ENCODE data around the gene C2CD2L. TPM values are rescaled to one million over a fixed set of nuclear protein-coding genes. Genes with fewer than 3 reads are reported as not detected.
"Not testable (repeated sequence)": the region's sequence is repeated elsewhere in the genome, so short reads cannot be mapped to it uniquely, and the experiment has no call there.

Gene C2CD2L
- total RNA-seq: 9.6 TPM
- long read RNA-seq, full-length matches to known transcripts: 20 of 35 reads
- long read RNA-seq, partial matches to known transcripts: 5 of 35 reads
- long read RNA-seq, other reads (novel, unspliced or antisense): 10 of 35 reads

DNA sequence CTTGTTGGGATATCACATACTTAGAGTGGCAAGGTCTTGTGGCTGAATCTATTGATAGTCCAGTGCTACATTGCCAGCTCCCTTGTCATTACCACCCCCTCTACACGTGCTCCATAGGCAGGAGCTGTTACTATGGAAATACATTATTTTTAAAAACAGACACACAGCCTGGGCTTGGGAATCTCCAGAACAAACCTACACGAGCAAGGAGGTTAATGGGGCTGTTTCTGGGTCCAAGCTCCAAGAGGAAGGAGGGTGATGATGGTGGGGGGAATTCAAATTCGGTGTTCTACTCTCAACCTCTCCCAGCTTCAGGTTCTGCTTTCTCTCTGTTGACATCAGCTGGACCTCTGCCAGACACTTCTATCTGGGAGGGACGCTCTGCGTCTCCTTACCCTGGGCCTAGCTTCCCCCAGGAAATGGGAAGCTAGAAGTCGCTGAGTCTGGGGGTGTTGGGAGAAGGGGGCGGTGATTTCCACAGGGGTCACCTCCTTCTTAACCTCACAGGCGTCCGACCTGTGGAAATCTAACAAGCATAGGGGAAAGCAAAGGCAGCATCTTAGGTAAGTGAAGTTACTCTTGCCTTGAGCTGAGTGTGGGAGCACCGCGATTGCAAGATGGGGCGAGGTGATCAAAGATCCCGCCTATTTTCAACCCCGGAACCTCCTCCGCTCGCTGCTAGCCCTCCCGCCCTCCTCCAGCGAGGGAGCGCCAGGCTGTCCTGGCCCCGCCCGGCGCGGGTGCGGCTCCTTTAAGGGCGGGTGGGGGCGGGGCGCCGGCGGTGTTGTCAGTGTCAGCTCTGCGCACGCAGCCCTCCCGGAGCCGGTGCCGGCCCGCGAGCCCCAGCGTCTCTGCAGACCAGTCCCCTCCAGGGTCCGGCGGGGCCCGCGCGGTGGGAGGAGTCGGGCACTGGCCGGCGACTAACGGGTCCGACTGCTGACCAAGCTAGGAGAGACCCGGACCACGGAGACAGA lies at the start of gene C2CD2L:
Gene C2CD2L (plus strand): TSS at position 781 of the 974 bp plus-strand sequence. CDS start 398 bp downstream, outside the sequence.
- intact Hi-C loops (cut with DNase I): no loop called here
- ATAC-seq (ENCODE audit: poor library complexity) (peak; percentile 95), DNase-seq (peak; percentile 95)

DNA sequence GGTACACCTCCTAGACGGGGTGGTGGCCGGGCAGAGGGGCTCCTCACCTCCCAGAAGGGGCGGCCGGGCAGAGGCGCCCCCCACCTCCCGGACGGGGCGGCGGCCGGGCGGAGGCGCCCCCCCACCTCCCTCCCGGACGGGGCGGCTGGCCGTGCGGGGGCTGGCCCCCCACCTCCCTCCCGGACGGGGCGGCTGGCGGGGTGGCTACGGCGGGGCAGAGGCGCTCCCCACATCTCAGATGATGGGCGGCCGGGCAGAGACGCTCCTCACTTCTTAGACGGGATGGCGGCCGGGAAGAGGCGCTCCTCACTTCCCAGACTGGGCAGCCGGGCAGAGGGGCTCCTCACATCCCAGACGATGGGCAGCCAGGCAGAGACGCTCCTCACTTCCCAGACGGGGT lies 48.0 kb upstream of the C2CD2L start:
- DNase-seq; intact Hi-C loops (cut with DNase I); ATAC-seq (ENCODE audit: poor library complexity): not testable (repeated sequence)

DNA sequence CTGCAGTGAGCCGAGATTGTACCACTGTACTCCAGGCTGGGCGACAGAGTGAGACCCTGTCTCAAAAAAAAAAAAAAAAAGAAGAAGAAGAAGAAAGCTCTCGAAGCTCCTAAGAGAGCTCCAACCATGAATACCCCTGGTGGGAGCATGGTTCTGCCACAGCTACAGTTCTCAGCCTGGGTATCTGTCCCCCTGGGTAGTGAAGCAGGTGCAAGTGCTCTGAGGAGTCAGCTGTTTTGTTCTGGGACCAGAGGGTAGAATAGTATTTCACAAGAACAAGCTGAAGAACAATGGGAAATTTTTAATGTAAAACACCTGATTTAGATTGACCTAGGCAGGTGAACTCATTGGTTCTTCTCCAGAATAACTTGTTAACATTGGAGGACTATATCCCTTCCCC lies 45.9 kb upstream of the C2CD2L start:
- ATAC-seq (ENCODE audit: poor library complexity) (no peak), DNase-seq (no peak)
- intact Hi-C loops (cut with DNase I): no loop called here

DNA sequence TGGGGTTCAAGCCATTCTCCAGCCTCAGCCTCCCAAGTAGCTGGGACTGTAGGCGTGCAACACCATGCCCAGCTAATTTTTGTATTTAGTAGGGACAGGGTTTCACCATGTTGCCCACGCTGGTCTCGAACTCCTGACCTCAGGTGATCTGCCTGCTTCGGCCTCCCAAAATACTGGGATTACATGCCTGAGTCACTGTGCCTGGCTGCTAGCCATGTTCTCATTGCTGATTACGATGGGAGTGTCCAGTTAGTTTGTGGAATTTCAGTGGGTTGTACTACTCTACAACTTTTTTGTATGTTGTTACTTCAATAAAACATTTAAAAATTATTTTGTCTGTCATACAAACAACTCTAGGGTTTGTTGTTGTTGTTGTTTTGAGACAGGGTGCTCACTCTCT lies 44.4 kb upstream of the C2CD2L start:
- intact Hi-C loops (cut with DNase I): no loop called here
- DNase-seq (no peak), ATAC-seq (ENCODE audit: poor library complexity) (no peak)

DNA sequence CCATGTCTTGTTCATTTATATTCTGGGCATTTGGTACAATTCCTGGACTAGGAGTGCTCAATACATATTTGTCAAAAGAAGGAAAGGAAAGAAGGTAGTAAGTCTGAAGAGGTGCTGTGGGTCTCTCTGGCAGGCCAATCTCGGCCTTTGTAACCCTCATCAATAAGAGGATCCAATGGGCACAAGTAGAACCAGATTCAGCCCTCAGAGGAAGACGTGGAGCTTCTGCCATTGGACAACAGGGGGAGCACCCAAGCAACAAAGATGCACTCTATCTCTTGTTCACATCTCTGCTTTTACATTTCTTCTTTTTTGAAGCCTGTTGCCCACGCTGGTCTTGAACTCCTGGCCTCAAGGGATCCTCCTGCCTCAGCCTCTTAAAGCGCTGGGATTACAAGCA lies 41.8 kb upstream of the C2CD2L start:
- intact Hi-C loops (cut with DNase I): no loop called here
- ATAC-seq (ENCODE audit: poor library complexity) (no peak), DNase-seq (no peak)

DNA sequence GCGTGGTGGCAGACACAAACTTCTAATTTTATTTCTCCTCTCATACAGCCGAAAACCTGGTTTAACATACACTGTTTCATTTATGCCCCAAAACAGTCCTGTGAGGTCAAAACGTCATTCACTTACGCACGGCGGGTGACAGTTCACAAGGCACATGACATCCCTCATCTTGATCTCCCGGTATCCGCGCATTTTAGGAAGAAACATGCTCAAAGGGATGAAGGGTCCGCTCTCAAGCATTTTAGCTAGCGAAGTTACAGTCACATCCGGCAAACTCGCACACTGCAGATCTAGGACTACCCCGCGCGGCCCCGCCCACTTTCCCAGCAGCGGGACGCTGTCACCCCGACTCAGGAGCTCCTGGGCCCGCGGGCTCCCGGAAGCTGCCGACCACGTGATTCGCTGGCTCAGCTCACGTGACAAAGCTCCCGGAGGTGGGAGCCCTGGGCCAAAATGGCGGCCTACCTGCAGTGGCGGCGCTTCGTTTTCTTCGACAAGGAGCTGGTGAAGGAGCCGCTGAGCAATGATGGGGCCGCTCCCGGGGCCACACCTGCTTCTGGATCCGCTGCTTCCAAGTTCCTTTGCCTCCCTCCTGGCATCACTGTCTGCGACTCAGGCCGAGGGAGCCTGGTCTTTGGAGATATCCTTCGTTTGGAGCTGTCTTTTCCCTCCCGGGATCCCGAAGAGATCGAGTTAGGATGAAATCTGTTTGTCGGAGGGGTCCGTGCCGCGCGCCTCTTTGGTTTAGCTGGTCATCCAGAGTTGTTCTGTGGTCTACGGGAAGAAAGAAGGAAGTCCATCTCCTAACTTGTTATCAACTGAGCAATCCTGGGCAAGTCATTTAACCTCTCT lies 39.5 kb upstream of the C2CD2L start, which contains the start of gene VPS11:
Gene VPS11 (plus strand): TSS at position 448 of the 852 bp plus-strand sequence. CDS start 6 bp downstream, at position 454.
- ATAC-seq (ENCODE audit: poor library complexity): peak; percentile 99
- intact Hi-C loops (cut with DNase I): no loop called here
- DNase-seq: peak; percentile 99

DNA sequence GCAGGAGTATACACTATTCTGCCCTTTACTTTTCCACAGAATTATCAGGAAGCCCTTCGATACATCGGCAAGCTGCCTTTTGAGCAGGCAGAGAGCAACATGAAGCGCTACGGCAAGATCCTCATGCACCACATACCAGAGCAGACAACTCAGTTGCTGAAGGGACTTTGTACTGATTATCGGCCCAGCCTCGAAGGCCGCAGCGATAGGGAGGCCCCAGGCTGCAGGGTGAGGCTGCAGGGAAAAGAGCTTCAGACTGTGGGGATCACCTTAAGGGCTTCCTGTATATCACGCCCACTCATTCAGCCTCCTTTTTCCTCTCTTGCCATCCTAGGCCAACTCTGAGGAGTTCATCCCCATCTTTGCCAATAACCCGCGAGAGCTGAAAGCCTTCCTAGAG lies 29.3 kb upstream of the C2CD2L start:
- intact Hi-C loops (cut with DNase I): no loop called here
- ATAC-seq (ENCODE audit: poor library complexity) (no peak), DNase-seq (no peak)

DNA sequence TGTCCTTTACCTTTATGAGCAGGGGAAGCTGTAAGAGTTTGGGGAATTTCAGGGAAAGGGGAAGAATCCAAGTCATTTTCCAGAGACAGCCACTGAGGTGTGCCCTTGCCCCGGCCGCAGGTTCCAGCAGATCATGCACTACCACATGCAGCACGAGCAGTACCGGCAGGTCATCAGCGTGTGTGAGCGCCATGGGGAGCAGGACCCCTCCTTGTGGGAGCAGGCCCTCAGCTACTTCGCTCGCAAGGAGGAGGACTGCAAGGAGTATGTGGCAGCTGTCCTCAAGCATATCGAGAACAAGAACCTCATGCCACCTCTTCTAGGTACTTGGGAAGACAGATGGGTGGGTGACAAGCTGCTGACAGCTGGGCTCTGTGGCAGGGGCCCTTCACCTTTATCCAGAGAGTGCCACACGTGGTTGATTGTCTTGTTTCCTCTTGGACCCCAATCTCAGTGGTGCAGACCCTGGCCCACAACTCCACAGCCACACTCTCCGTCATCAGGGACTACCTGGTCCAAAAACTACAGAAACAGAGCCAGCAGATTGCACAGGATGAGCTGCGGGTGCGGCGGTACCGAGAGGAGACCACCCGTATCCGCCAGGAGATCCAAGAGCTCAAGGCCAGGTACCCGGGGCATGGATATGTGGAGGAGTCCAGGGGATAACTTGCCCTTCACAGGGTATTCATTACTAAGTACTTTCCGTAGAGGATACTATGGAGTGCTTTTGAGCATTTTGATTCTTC lies 28.3 kb upstream of the C2CD2L start:
- intact Hi-C loops (cut with DNase I): no loop called here
- DNase-seq (no peak), ATAC-seq (ENCODE audit: poor library complexity) (no peak)

DNA sequence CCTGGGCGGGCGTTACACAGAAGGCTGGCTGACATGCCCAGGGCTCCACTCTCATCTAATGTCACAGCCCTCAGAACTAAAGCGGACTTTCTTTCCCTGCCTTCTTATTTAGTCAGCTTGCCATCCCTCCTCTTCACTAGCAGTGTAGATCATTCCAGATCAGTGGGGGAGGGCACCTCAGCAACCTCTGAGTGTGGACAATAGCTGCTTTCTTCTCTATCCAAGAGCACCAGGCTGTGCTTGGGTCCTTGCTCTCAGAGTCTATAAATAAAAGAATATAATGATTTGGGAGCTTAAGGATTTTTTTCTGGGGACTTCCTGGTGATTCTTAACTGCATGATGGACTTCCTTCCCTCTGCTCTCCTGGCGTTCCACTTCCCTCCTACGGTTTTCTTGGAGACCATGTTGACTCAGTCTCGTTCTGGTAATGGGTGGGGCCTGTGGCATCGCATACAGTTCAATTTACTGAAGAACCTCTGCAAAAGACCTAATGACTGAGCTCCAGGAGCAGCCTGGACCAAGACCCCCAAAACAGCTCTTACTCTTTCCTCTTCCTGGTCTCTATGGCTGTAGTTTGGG lies 25.4 kb upstream of the C2CD2L start:
- ATAC-seq (ENCODE audit: poor library complexity): no peak
- no peak for DNase-seq
- intact Hi-C loops (cut with DNase I): no loop called here

DNA sequence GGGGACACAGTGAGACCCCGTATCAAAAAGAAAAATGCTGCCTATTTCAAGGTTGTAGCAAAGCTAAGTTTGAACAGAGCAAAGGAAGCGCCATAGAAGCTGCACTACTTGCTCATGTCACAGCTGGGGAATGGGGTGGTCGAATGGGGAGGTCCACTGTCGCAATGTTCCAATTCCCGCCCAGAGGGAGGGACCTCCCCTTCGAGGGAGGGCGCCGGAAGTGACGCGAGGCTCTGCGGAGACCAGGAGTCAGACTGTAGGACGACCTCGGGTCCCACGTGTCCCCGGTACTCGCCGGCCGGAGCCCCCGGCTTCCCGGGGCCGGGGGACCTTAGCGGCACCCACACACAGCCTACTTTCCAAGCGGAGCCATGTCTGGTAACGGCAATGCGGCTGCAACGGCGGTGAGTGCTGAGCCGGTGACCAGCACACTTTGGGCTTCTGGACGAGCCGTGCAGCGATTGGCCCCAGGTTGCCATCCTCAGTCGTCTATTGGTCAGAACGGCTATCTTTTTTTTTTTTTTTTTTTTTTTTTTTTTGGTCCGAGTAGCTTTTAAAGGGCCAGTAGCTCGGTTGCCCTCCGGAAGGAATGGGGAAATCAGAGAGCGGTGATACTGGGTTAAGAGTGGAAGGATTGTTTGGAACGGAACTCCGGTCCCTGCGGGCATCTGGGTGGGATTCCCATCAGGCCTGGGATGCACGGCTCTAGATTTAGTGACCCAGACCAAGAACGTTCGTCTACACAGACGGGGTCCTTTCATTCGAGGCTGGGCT lies 22.3 kb upstream of the C2CD2L start, which contains the start of gene HMBS:
Gene HMBS (plus strand): TSS at position 219 of the 774 bp plus-strand sequence. CDS start 153 bp downstream, at position 372.
- intact Hi-C loops (cut with DNase I): no loop called here
- peak; percentile 96 for DNase-seq
- peak; percentile 98 for ATAC-seq (ENCODE audit: poor library complexity)

DNA sequence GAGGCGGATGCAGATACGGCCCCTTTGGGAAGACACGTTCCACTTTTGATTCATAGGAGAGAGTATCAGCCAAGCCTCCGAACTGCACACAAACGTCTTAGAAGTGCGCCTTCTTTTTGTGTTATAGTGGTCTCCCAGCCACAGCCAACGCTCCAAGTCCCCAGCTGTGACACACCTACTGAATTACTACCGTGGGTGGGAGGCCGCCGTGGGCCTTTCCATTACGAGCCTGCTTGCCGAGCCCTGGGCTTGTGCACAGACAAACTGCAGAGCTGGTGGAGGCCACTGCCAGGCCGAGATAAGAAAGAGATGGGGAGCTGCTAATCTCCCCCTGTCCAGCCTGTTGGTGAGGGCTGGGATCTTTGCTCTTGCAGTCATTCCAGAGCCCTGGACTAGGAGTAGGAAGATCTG lies 21.7 kb upstream of the C2CD2L start:
- DNase-seq (no peak), ATAC-seq (ENCODE audit: poor library complexity) (no peak)
- intact Hi-C loops (cut with DNase I): no loop called here

DNA sequence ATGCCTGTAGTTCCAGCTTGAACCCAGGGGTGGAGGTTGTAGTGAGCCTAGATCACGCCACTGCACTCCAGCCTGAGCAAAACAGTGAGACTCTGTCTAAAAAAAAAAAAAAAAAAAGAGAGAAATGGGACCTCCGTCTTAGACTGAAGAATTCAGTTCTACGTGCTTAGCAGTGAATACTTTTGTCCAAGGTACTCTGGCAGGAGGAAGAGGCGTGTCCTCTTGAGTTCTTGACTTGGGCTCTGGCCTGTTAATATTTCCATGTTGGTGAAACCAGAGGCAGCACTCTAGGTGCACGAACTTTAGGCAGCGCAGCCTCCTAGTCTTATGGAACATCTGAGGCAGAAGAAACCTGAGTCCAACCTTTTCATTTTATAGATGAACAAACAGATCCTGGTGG lies 20.0 kb upstream of the C2CD2L start:
- ATAC-seq (ENCODE audit: poor library complexity) (no peak), DNase-seq (no peak)
- intact Hi-C loops (cut with DNase I): no loop called here

DNA sequence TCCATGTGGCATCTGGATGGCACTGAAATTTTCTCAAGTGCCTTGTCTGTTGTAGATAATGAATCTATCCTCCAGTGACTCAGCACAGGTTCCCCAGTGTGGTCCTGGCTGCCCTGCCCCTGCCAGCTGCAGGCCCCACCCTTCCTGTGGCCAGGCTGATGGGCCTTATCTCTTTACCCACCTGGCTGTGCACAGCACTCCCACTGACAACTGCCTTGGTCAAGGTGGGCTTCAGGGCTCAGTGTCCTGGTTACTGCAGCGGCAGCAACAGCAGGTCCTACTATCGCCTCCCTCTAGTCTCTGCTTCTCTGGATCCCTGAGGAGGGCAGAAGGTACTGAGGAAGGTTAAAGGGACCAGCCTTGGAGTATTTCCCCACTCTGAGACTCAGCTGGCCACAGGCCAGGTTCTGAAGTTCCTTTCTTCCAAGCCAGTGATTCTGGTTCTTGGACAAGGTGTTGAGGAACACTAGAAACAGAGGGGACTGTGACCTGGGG lies 19.4 kb upstream of the C2CD2L start:
- DNase-seq: no peak

DNA sequence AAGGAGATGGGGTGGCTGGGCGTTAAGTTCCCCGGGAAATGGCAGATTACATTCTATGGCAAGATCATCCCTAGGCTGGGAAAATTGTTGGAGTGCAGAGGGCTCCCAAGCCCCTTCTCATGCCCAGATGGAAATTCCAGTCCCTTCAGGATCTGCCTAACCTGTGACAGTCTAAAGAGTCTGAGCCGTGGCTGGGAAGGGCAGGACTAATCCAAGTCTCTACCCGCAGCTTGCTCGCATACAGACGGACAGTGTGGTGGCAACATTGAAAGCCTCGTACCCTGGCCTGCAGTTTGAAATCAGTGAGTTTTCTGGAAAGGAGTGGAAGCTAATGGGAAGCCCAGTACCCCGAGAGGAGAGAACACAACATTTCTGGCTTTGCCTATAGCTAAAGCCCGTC lies 18.7 kb upstream of the C2CD2L start:
- intact Hi-C loops (cut with DNase I): no loop called here
- ATAC-seq (ENCODE audit: poor library complexity) (no peak), DNase-seq (no peak)

More for the DNA sequence above, 19.4 kb upstream of the C2CD2L start:
- intact Hi-C loops (cut with DNase I): no loop called here
- no peak for ATAC-seq (ENCODE audit: poor library complexity)

DNA sequence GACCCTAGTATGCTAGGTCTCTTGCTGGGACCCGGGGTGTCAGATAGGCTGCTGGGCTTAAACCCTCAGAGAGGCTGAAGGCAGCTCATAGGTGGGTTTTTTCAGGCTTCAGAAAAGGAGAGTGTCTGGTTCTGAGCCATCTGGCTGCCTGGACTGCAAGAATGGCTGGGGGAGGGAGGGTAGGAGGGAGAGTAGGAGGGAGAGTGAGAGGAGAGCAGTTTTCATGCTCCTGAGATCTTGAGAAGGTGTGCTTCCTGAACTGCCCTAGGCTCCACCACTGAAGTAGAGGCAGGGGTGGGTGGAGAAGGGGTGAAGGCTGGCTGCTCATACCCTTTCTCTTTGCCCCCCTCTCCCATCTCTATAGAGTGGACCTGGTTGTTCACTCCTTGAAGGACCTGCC lies 17.8 kb upstream of the C2CD2L start:
- ATAC-seq (ENCODE audit: poor library complexity) (no peak), DNase-seq (no peak)
- intact Hi-C loops (cut with DNase I): no loop called here

DNA sequence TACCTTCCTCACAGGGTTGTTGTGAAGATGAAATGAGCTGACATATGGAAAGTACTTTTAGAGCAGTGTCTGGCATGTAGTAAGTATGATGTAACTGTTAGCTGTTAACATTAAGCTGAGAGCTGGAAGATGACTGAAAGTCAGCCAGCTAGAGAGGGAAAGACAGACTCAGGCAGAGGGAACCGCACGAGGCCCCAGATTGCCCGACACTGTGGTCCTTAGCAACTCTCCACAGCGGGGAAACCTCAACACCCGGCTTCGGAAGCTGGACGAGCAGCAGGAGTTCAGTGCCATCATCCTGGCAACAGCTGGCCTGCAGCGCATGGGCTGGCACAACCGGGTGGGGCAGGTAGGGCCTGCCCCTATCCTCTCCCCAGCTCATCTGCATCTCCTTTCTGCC lies 16.0 kb upstream of the C2CD2L start:
- DNase-seq (no peak), ATAC-seq (ENCODE audit: poor library complexity) (no peak)
- intact Hi-C loops (cut with DNase I): no loop called here
